ENCODE data around the gene SMPX. TPM values are rescaled to one million over a fixed set of nuclear protein-coding genes. Genes with fewer than 3 reads are reported as not detected.
A peak's percentile ranks its signal among the peaks of the same experiment; 100 is the strongest.

The SMPX gene
- total RNA-seq, 2 donors from 2014 or later = 403 to 651 TPM

DNA sequence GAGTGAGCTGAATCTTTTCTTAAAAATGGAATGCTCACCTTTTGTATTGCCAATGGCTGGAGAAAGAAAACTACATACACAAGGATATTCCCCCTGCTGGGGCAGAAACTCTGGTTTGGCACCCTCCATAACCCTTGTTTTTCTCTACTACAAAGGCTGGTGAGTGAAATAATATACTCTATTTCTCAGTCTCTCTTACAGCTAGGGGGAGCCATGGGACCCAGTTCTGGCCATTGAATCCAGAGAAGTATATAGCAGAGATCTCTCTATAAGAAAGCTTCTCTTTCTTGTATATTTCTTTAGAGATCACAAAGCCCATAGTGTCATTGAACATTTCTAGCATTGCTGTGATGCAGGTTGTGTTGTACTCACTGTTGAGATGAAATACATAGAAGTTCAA, 49.8 kb downstream of the SMPX start:
- H3K4me3 ChIP-seq = no peak overlapping the region
- TF ChIP-seq, protein P1, sequence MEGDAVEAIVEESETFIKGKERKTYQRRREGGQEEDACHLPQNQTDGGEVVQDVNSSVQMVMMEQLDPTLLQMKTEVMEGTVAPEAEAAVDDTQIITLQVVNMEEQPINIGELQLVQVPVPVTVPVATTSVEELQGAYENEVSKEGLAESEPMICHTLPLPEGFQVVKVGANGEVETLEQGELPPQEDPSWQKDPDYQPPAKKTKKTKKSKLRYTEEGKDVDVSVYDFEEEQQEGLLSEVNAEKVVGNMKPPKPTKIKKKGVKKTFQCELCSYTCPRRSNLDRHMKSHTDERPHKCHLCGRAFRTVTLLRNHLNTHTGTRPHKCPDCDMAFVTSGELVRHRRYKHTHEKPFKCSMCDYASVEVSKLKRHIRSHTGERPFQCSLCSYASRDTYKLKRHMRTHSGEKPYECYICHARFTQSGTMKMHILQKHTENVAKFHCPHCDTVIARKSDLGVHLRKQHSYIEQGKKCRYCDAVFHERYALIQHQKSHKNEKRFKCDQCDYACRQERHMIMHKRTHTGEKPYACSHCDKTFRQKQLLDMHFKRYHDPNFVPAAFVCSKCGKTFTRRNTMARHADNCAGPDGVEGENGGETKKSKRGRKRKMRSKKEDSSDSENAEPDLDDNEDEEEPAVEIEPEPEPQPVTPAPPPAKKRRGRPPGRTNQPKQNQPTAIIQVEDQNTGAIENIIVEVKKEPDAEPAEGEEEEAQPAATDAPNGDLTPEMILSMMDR (IDR thresholded peaks at IDR 0.05) = peak in 1 of 2 donors; percentile 14
- peaks cover 6% of the 10 kb centered on the region for H3K36me3 ChIP-seq
- no peak for DNase-seq (ENCODE audit: low spot score)
- no peaks in the 10 kb centered on the region for H3K27me3 ChIP-seq
- peaks cover 0 to 12% of the 10 kb centered on the region in 2 donors for H3K9me3 ChIP-seq
- H3K27ac ChIP-seq = no peak overlapping the region
- no peaks in the 10 kb centered on the region for H3K4me1 ChIP-seq

DNA sequence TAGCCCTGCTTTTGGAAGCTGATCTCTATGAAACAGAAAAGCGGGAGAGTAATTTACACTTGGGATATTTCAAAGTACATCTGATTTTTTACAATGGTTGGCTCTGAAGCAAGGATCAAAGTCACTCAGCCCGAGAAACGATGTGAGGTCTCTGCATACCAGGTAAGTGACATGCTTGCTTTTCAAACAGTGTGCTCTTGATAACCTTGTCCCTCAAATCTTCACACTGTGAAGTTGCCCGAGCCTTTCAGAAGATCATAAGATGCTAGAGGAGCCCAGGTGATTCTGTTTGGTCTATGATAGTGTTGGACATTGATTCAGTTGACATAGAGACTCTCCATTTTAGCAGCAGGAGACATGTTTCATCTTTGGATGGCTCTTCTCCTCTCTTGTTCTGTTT, 52.7 kb downstream of the SMPX start:
- DNase-seq (ENCODE audit: low spot score) = no peak
- TF ChIP-seq, protein P1 (IDR thresholded peaks at IDR 0.05) = no peak
- no peak overlapping the region for H3K4me3 ChIP-seq
- peaks cover 0 to 8% of the 10 kb centered on the region in 2 donors for H3K9me3 ChIP-seq
- H3K27me3 ChIP-seq = no peaks in the 10 kb centered on the region
- H3K27ac ChIP-seq = no peak overlapping the region
- H3K4me1 ChIP-seq = no peaks in the 10 kb centered on the region
- peaks cover 6% of the 10 kb centered on the region for H3K36me3 ChIP-seq

DNA sequence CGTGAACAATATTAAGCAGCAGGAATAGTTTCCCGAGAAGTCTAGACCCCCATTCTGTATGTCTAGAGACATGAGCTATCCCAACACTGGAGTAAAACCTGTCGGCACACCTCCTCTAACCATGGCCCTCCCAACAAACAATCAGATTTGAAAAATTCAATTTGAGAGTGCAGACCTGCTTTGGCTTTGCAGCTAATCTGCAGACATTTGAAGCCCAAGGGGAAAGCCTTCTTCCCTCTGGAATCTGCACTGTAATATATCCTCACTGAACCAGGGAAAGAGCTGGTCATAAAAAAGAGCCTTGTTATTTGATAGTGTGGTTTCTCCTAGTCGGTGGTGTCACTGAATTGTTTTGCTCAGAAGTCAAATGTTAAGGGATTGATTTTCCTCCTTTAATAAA, 55.2 kb downstream of the SMPX start:
- Histone ChIP-seq H3K9me3 (peaks cover 0 to 6% of the 10 kb centered on the region in 2 donors), H3K27ac (no peak overlapping the region), H3K4me3 (no peak overlapping the region), H3K27me3 (no peaks in the 10 kb centered on the region), H3K4me1 (no peaks in the 10 kb centered on the region), H3K36me3 (peaks cover 4% of the 10 kb centered on the region)
- TF ChIP-seq, protein P1 (IDR thresholded peaks at IDR 0.05) = no peak
- no peak for DNase-seq (ENCODE audit: low spot score)

DNA sequence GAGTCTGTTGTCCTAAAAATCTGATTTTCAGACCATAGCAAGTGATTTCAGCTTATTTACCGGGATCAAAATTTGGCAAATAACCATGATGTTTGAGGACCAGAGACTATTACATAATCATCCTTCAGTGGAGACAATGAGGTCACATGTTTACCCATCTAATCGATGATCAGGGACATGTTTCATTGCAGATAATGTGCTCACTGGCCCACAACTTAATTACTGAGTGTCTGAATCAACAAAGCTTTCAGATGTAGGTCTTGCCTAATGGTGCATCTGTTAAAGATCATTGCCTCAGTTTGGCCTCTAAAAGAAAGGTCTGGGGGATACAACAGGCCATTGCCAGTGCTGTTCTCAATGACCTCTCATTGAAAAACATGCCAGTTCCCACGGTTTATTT, 56.9 kb downstream of the SMPX start:
- no peak overlapping the region for H3K27ac ChIP-seq
- no peak for DNase-seq (ENCODE audit: low spot score)
- H3K9me3 ChIP-seq = no peaks in the 10 kb centered on the region
- TF ChIP-seq, protein P1 (IDR thresholded peaks at IDR 0.05) = no peak
- no peaks in the 10 kb centered on the region for H3K27me3 ChIP-seq
- H3K36me3 ChIP-seq = no peaks in the 10 kb centered on the region
- H3K4me1 ChIP-seq = no peaks in the 10 kb centered on the region
- no peak overlapping the region for H3K4me3 ChIP-seq

DNA sequence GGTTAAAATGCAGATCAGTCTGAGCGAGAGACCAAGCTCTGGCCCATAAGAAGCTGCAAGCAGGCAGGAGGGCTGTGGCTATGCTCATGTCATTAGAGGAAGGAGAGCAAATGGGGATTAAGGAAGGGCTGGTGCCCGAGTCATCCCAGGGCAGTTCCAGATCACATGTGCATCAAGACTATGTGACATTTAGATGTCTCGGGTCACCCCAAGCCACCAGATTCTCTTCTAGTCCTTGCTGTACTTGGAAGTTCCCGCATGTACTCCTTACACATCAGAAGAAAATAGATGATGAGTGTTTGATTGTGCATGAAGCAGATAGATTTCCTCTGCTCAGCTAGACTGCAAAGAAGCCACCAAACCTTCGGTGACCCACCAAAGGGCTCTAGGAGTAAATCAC, 57.6 kb downstream of the SMPX start:
- TF ChIP-seq, protein P1 (IDR thresholded peaks at IDR 0.05) = no peak
- DNase-seq (ENCODE audit: low spot score) = no peak
- no peak overlapping the region for H3K4me3 ChIP-seq
- H3K9me3 ChIP-seq = no peaks in the 10 kb centered on the region
- no peaks in the 10 kb centered on the region for H3K36me3 ChIP-seq
- H3K27ac ChIP-seq = no peak overlapping the region
- no peaks in the 10 kb centered on the region for H3K4me1 ChIP-seq
- no peaks in the 10 kb centered on the region for H3K27me3 ChIP-seq

DNA sequence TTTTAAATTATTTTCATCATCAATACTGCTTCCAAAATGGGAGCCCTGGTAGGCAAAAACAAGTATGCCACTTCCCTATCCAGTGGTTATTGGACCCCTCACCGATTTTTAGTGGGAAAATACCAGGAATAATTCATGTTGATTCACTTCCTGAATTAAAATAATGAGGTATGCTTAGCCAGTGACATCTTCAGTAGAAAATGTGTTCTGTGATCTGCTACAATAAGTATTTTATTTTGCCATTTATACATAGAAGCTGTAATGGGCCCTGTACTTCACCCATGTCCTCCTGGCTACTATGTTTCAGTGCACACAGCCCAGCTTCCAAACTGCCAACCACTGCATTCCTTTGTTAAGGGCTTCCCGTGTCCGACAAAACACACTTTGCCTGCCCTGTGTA, 58.8 kb downstream of the SMPX start:
- Histone ChIP-seq H3K27me3 (no peaks in the 10 kb centered on the region), H3K36me3 (no peaks in the 10 kb centered on the region), H3K4me3 (no peak overlapping the region), H3K4me1 (no peaks in the 10 kb centered on the region), H3K27ac (no peak overlapping the region), H3K9me3 (no peaks in the 10 kb centered on the region)
- TF ChIP-seq, protein P1 (IDR thresholded peaks at IDR 0.05) = no peak
- no peak for DNase-seq (ENCODE audit: low spot score)
